ENCODE measurements around the gene ABHD17B.
A peak's percentile ranks its signal among the peaks of the same experiment; 100 is the strongest.
"Not testable (repeated sequence)": the region's sequence is repeated elsewhere in the genome, so short reads cannot be mapped to it uniquely, and the experiment has no call there.

The ABHD17B gene

DNA sequence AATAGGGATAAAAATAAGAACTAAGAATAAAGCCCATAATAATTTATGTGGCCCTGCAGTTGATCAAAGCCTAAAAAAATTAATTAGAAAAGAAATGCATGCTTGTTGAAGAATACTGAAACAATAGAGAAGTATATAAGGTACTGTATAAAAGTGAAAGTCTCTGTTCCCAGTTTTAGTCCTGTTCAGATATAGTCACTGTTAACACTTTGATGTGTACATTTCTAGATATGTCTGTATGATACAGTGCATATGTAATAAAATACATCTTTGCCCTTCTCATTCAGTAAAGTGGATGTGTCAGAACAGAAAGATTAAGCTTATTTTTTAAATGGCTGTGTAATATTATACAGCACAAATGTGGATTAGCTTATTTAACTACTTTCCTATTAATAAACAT, 4.5 kb upstream of the ABHD17B start:
- DNase-seq = no peak

DNA sequence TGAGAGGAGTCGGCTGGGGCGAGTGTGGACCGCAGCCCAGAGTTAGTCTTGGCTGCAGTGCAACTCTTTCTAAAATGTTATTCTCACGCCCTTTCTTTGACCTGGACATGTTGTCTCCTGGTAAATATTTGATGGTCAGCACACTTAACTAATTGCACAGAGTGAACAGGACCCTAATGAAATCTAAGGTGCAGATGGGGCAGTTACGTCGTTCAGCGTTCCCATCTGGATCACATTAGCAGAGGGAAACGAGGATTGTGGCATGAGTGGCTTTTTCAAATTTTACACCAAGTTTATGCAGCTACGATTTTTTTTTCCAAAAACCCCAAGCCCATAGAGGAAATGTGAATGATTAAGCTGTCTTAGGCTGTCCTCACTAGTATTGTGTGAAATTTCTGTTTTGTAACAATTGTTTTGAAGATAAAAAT, 929 bp upstream of the ABHD17B start:
- DNase-seq = no peak

DNA sequence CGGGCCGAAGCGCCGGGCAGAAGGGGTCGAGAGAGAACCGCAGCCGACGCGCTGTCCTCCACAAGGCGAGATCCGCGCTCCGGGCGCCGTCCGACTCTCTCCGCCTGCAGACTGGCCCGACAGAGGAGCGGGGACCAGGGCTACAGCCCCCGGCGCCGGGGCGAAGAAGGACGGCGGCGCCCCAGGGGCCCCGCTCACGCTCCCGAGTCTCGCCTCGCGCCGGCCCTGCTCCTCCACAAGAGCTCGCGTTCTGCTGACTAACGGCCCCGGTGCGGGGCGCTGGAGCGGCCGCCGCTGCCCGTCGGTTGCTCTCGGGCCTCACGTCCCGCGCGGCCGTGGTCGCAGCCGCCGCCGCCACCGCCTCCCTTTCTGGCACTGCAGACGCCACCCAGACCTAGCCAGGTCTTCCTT, 338 bp downstream of the ABHD17B start:
- no peak for DNase-seq

DNA sequence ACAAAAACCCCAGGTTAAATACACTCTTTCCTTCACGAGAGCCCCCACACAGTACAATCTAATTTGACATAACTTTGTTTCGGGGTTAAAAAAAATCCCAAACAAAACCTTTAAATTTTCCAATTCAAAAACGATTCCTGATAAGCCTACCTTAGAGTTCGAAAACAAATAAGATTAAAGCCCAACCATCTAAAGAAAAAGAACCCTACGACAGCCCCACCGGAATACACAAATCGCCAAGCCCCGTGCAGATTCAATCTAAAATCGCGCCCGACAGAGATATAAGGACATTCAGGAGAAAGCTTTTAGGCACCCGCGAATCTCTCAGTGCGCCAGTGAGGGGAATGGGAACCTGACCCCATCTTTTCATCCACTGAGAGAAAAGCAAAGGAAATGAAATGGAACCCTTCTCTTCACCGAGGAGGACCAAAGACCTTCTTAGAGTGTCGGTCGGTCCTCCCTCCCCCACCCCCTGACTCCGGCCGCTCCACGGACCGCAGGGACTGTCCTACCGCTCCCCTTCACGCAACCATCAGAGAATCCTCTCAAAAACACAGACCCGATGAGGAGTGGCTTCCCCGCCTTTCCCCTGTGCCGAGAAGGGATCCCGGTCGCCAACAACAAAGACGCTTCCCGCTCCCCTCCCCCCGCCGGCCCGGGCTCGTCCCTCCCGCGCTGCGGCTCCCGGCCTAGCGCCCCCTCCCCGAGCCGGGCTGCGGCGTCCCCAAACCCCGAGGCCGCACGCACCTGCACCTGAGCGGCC, 925 bp downstream of the ABHD17B start:
- DNase-seq = peak; percentile 12

DNA sequence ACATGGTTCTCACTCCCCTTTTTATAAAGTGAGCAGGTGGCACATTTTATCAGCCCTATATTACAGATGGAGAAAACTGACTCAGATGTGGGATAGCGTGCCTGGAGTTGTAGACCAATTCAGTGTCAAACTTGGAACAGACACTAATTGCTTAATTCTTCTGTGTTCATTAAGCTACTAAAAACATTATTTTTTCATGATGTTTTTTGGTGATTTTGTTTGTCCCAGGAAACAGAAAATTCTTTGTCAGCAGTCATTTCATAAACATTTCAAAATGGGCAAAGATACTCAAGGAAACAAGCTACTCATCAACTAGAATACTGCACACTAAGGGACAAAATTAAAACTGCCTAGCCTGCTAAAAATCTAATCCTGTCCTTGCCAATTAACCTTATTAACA, 2.2 kb downstream of the ABHD17B start:
- DNase-seq = no peak

DNA sequence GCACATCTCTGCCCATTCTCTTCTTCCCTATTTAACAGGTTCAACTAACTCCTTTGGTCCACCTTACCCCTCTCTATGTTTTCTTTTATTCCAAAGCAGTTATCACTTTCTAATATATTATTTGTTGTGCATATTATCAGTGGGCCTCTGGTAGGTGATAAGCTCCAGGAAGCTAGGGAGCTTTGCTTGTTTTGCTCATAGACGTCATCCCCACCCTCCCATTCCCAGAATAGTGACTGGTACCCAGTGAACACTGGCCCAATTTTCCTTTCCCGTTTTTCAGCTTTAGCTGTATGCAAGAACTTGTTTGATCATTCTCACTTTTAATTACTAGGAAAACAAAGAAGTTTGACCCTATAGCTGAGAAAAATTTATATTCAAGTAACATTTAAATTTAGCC, 6.9 kb downstream of the ABHD17B start:
- no peak for DNase-seq

DNA sequence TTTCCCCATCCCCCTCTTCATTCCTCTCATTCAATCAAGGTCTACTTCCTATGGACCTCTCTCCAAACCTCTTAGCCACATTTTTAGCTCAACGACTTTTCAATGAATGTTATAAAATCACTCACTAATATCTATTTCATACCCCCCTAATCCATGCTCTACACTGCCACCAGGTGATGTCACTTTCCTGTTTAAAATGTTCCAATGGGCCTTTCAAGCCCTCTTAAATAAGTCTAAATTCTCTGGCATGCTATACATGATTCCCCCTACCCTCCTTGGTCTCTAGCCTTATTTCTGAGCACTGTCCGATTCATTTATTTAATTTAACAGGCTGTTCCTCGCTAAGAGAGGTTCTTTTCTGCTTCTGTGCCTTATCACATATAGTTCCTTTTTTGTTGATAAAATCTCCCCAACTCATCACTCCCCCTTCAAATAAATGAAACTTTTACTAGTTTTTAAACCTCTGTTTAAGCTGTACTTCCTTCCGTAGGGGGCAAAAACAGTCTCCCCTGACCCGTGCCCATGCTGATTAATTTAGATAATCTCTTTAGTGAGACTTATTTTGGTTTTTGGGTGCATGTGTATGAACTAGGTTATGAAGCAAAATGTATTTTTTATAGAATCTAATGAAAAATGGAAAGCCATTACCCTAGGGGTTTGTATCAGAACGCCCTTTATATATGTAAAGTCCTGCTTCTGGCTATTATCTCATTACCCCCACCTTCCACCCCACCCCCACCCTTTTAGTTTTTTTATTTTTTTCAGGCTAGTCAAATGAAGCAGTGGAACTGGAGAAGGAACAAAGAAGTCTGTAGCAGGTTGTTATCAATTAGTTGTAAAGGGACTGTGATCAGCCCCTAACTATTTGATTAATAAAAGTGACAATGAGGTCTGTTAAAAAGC, 9.0 kb downstream of the ABHD17B start:
- DNase-seq = no peak

DNA sequence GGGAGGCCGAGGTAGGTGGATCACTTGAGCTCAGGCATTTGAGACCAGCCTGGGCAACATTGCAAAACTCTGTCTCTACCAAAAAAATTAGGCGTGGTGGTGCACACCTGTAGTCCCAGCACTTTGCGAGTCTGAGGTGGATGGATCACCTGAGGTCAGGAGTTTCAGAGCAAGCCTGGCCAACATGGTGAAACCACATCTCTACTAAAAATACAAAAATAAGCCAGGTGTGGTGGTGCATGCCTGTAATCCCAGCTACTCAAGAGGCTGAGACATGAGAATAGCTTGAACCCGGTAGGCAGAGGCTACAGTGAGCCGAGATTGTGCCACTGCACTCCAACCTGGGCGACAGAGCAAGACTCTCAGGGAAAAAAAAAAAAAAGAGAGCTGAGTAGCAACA, 12.2 kb downstream of the ABHD17B start:
- DNase-seq = not testable (repeated sequence)

DNA sequence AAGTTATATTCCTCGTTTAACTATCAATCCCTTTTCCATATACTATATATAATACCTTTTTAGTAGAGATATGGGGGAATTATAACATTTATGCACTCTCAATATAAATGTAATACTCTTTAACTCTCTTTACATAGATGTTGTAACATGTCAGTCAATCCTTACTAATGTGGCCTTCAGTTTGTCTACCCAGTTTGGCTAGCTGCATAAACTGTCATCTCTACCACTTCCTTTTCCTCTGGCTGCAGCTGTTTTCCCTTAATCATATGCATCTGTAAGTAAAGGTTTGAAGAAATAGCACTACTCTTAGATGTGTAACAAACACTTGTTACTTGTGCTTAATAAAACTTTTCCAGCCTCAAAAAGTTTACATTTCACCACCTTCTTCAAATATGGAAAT, 13.4 kb downstream of the ABHD17B start:
- no peak for DNase-seq

DNA sequence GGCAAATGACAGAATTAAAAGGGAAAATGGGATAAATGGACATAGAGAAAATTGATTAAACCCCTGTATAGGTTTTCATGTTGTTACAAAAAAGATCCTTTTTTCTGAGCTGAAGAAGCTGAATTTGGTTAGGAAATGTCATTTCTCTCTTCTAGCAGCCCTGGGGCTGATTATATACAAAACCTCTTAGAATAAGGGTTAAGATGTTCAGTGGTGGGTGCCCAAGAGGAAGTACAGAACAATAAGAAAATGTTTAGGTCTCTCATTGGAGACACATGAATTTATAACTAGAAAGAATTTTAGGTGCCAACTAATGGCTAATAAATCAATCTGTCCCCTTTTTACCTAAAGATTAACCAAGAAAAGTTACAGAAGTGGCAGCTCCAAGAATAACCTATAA, 14.2 kb downstream of the ABHD17B start:
- no peak for DNase-seq

DNA sequence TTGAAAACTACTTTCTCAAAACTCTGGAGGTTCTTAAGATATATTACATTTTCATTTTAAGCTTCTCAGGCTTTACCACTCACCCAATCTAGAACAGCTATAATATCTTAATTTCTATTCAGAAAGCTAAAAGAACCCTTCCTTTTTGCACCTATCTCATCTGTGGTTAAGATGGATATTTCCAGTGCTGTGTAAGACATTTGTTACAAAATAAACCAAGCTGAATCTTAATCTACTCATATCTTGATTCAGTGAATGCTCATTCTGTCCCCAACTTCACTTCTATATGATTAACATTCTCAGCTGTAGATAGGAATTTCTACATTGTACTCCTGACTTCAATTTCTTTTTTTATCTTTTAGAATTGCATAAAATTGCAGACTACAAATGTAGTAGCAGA, 15.0 kb downstream of the ABHD17B start:
- DNase-seq = no peak

DNA sequence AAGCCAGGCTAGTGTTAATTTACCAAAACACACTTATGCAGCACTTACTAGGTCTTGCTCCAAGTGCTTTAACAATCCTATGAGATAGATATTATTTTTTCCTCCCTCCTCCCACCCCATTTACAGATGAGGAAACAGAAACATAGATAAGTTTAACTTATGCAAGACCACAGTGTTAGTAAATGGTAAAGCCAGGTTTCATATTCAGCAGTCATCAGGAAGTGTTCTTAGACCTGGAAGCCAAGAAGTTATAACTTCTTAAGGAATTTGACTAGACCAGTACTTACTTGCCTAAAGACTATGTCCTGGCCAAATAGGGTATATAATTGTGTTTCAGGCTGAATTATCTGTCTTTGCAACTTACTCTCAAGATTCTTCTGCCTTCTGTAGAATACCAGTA, 15.9 kb downstream of the ABHD17B start:
- DNase-seq = no peak

DNA sequence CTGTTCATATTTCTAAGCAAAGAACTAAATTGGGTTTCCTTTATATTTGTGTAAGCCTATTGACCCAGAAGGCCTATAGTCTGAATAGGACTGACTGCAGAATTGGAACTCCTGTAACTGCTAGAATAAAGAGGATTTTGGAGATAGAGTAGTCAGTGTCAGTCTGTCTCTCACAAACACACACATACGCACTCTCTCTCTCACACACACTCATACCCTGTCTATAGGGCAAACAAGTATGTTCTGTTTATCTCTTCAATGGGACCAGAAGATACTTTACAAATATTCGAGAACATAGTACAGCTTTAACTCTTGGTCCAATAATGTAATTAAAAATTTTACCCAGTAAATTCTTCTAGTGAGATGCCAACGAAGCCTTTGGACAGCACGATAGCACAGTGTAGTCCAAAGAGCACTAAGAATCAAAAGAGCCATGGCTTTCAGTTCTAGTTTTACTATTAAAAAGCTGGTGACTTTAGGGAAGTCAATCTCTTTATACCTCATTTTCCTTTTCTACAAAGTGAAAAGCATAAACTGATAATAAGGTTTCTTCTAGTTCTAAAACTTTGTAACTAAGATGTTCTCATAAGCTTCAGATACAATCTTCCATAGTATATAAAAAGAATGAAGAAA, 19.3 kb downstream of the ABHD17B start:
- no peak for DNase-seq

DNA sequence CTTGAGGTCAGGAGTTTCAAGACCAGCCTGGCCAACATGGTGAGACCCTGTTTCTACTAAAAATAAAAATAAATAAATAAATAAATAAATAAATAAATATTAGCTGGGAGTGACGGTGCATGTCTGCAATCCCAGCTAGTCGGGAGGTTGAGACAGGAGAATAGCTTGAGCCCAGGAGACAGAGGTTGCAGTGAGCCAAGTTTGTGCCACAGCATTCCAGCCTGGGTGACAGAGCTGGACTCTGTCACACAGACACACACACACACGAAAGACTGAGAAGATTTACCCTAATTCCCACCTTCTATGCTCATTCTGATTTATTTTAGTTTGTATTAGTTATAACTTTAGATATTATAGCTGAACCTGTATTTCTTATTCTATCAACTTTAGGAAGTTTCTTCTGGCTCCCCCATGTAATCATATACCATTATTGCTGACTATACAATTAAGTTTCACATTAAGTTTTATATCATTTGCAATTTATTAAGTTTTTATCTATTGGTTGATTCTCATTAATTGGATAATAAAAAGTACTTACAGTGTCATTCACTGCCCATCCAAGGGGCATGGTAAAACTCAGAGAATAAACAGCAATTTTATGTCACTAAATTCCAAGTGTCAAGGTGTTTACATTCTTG, 20.8 kb downstream of the ABHD17B start:
- DNase-seq = no peak

DNA sequence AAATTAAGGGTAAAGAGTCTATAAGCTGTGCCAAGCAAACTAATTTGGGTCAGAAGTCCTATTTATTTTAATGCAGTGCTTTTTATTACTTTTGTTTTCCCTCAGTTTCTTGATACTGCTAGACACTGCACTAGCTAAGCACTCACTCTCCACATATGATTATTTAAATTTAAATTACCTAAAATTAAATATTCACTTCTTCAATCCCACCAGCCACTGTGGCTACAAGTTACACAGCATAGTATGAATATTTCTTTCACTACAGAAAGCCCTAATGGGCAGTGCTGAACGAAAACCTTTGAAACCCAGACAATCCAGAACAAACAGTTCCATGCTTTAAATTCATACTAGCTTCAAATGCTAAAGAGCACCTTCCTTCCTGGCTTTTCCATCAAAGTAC, 23.6 kb downstream of the ABHD17B start:
- no peak for DNase-seq

DNA sequence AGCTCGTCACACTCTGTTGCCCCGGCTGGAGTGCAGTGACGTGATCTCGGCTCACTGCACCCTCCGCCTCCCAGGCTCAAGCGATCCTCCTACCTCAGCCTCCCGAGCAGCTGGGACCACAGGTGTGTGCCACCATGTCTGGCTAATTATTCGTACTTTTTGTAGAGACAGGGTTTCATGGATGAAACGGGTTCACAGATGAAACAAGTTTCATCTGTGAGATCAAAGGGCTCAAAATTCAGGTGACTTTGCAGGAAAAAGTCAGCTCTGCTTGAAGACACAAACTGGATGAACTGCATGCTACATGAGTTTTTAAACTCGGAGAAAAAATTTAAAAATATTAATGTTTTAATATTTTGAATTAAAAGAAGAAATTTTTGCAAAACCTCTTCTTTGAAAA, 24.5 kb downstream of the ABHD17B start:
- DNase-seq = no peak

DNA sequence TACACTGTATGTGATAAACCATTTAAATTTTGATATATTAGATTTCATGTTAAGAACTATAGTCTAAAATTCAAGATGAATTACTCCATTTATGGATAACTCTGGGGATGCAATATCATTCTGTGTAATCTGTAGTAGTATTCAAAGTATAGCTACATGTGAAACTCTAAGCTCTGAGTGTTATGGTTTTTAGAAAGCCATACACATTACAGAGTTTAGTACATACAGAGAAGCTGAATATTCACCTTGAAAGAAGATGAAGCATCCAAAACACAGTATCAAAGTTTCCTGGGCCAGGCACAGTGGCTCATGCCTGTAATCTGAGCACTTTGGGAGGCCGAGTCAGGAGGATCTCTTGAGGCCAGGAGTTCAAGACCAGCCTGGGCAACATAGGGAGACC, 25.0 kb downstream of the ABHD17B start:
- DNase-seq = no peak

DNA sequence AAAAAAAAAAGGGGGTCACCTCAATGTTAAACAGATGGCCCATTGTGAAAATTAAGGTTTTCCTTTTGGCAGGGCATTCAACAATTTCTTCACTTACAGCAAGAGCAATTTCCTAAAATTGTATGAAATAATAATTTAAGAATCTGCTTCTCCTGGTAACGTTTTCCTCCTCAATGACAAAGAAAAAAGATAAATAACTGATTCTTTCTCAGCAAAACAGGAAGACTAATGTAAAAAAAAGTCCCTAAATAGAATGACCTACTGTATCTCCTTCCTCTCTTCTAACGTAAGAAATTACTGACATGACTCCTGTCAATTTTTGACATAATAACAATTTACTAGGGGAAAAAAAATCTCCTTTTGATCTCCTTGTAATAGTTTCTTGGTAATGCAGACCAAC, 25.5 kb downstream of the ABHD17B start:
- DNase-seq = no peak

DNA sequence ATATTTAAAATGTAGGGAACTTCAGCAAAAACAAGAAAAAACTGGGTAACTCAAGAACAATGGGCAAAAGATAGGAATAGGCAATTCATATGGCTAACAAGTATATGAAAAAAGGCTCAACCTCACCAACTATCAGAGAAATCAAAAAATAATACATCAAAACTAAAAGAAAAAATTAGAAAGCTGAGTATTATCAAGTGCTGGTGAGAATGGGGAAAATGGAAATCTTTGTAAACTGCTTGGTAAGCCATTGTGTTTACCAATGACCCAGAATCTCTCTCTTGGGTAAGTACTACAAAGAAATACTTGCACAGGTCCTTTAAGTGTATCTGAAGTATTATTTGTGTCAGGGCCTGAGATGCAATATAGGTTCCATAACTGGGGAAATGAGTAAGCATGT, 27.0 kb downstream of the ABHD17B start:
- DNase-seq = no peak

DNA sequence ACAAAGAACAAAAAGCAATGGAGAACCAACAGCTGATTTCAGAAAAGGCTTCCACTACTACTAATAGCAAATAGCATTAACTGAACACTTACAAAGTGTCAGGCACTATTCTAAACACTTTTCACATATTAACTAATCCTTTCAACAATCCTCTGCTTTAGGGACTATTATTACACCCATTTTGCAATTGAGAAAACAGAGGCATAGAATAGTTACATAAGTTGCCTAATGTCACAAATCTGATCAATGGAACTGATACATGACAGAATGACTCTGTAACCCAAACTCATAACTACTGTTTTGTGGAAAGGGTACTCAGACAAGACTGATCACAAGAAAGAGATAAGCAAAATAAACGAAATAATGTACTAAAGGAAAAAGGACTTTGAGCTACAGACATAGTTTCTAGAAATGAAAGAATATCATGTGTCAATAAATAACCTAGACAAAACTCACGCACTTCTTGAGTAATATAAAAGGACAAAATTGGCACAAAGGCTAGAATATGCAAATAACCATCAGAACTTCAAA, 31.3 kb downstream of the ABHD17B start:
- DNase-seq = no peak

DNA sequence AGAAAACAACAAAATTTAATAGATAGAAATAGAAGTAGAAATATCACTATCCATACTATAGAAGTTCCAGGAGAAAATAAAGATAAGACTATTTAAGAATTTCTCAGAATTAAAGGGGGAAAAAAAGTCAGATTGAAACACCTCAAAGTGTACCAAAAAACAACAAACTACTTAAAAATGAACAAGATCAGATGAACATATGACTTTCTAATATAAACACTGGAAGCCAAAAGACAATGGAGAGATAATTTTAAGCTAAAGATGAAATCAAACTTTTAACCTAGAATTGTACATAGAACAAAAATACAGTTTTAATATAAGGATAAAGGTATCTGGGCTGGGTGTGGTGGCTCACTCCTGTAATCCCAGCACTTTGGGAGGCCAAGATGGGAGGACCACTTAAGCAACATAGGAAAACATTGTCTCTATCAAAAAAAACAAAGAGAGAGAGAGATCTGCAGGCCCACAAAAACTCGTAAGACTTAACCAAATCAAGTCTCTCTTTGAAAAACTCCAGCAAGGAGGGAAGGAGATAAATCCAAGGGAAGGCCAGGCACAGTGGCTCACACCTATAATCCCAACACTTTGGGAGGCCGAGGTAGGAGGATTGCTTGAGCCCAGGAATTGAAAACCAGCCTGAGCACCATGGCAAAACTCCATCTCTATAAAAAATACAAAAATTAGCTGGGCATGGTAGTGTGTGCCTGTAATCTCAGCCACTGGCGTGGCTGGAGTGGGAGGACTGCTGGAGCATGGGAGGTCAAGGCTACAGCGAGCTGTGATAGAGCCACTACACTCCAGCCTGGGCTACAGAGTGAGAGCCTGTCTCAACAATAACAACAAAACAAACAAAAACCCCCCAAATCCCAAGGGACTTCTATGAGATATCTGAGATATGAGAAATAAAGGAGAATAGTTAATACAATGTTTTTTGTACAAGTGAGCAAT, 32.4 kb downstream of the ABHD17B start:
- DNase-seq = no peak

DNA sequence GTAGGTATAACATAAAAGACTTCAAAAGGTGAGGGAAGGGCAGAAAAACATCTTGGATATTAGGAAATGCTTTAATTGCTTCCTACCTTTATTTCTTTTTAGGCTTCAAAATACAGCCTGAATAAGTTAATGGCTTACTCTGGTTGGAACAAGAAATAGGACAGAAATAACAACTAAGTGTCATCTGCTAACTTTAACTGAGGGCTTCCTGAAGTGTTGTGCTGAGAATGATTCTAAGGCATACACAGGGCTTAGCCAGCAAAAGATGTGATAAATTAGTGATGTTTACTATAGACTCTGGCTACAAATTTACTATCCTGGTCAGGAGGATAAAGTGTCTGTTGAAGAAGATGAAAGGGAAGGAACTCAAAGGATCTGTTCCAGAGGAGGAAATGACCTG, 34.2 kb downstream of the ABHD17B start:
- DNase-seq = no peak

All from stimulated activated naive CD4-positive, alpha-beta T cell treated with Interleukin-2 at 50 U/mL for 16 hours (primary cell).